ENCODE measurements around the gene SLBP.
"Not testable (repeated sequence)": the region's sequence is repeated elsewhere in the genome, so short reads cannot be mapped to it uniquely, and the experiment has no call there.

SLBP gene

GRCh38 chr4:1711055-1711570 is 1.0 kb downstream of the SLBP start:
- no peak for DNase-seq (ENCODE audit: low spot score)

DNA sequence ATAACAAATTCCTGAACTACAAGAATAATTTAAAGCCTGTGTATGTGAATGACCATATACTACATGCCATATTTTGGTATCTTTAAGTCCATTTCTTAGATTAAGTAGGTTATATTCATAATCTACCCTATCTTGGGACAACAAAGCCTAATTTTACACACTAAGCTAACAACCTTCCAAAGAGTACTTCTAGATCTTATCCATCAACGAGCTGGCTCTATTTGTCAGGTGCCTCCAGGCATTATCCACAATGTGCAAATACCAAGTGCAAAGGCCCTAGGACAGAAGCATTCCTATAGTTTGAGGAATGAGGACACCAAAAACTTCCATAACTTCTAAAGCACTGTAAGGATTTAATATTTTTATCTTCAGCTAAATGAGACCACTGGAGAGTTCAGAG is 3.5 kb downstream of the SLBP start:
- no peak for DNase-seq (ENCODE audit: low spot score)

- no peak for DNase-seq (ENCODE audit: low spot score)
Observed at GRCh38 chr4:1706358-1706757, 5.8 kb downstream of the SLBP start.

DNA sequence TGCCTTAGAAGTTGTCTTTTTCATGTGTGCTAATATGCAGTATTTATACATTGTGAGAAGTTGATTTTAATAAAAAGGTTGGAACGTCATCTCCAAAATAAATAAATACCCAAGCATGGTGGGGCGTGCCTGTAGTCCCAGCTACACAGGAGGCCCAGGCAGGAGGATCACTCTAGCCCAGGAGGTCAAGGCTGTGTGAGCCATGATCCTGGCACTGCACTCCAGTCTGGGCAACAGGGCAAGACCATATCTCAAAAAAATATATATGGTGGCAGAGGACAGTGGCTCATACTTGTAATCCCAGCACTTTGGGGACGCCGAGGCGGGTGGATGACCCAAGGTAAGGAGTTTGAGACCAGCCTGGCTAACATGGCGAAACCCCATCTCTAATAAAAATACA is 6.4 kb downstream of the SLBP start:
- DNase-seq (ENCODE audit: low spot score): no peak

GRCh38 chr4:1703867-1704266 is 8.3 kb downstream of the SLBP start:
- no peak for DNase-seq (ENCODE audit: low spot score)

DNA sequence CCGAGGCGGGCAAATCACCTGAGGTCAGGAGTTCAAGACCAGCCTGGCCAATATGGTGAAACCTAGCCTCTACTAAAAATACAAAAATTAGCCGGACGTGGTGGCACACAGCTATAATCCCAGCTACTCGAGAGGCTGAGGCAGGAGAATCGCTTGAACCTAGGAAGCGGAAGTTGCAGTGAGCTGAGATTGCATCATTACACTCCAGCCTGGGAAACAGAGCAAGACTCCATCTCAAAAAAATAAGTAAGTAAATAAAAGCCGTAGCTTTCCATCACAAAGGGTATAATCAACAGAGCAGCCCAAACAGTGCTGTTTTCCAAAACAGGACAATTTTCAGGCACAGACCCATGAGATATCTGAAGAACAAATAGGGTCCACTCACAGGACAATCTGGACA is 10.4 kb downstream of the SLBP start:
- DNase-seq (ENCODE audit: low spot score): not testable (repeated sequence)

GRCh38 chr4:1695913-1696312 is 16.2 kb downstream of the SLBP start:
- no peak for DNase-seq (ENCODE audit: low spot score)

DNA sequence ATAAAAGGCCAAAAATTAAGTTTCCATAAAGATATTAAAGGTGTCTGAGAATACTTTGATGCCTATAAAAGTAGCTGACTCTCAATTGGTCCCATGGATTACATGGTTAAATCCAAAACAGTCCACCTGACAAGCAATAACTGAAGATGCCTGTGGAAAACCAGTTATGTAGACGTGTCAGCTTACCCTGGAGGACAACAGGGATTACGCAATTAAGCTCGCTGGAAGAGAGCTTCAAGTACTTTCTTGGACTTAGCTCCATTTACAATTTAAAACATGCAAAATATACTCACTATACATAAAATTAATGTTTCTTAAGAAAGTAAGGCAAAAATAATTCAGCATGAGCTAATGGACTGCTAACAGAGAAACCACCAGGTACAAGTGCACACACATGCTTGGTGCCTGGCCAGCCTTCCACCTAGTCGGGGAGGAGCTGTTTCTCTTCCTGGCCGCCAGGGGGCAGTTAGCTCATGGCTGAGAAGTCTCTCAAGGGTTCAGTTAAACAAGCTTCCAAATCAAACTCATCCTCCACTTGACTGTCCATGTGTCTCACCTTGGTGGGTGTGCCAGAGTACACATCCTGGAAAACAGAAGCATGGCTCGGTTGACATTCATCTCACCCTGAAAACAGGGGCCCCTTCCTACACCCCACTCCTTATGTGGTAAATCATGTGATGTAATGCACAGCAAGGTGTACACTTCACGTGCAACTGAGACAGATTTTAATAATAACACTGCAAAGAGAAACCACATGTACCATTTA is 18.8 kb downstream of the SLBP start:
- DNase-seq (ENCODE audit: low spot score): peak; percentile 79

- DNase-seq (ENCODE audit: low spot score): no peak
Observed at GRCh38 chr4:1691737-1692373, 20.3 kb downstream of the SLBP start.

GRCh38 chr4:1690698-1691097 is 21.4 kb downstream of the SLBP start:
- DNase-seq (ENCODE audit: low spot score): no peak

DNA sequence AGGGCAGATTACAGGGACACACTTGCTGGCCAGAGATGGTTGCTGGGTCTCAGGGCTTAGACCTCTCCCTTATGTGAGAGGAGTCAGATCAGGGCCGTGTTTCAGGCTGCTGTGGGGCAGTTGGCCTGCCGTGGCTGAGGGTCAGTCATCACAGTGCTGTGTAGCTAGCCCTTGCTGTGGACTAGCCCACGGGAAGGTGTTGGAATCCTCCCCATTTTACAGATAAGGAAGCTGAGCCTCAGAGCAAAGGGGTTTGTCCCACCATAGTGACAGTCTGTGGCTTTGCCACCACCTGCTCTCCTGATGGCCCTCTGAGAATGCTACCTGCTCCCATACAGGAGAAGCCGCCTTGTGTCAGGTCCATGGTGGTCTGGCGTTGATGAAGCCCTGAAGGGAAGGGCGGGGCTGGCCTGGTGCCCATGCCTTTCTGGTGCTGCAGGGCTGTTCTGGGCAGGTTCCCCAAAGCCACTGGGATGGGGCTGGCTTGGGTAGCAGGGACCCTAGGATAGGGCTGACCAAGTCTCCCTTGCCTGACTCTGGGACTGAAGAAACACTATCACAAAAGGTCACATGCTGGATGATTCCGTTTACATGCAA is 25.6 kb downstream of the SLBP start:
- no peak for DNase-seq (ENCODE audit: low spot score)

- no peak for DNase-seq (ENCODE audit: low spot score)
Observed at GRCh38 chr4:1685235-1686150, 26.6 kb downstream of the SLBP start.

GRCh38 chr4:1684506-1685234 is 27.4 kb downstream of the SLBP start:
- DNase-seq (ENCODE audit: low spot score): no peak

- DNase-seq (ENCODE audit: low spot score): peak; percentile 97
Observed at GRCh38 chr4:1683736-1684505, 28.2 kb downstream of the SLBP start, which contains the start of gene FAM53A. TSS of gene FAM53A (minus strand) at chr4:1684313. CDS start at chr4:1668741, 15,572 bp downstream.

DNA sequence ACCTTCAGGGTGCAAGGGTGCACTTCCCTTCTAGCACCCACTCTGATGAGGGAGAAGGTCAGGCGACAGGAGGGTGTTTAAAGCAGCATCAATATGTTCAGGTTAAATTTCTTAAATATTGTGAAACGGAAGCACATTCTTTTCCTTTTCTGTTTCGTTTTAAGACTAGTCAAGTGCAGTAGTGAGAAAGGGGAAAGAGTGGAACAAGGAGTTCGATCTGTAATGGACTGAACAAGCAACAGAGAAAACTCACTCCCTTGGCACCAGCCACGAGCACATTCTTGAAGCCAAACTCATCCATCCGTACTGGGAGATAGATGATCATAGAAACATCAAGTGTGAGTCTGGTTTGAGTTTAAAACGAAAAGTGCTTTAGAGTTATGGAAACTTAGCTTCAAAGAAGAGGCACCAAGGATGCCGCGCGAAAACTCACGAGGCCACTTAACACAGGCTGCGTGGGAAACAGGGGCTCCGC is 28.8 kb downstream of the SLBP start:
- peak; percentile 76 for DNase-seq (ENCODE audit: low spot score)

GRCh38 chr4:1682860-1683259 is 29.3 kb downstream of the SLBP start:
- DNase-seq (ENCODE audit: low spot score): no peak

DNA sequence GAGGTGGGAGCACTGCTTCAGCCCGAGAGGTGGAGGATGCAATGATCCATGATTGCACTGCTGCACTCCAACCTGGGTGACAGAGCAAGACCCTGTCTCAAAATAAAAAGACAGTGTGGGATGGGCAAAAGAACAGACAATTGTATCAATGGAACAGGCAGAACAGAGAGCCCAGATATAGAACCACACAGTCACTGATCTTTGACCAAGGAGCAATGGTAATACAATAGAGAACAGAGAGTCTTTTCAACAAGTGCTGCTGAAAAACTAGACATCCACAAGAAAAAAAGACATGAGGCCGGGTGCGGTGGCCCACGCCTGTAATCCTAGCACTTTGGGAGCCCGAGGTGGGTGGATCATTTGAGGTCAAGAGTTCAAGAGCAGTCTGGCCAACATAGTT is 33.9 kb downstream of the SLBP start:
- DNase-seq (ENCODE audit: low spot score): no peak

DNA sequence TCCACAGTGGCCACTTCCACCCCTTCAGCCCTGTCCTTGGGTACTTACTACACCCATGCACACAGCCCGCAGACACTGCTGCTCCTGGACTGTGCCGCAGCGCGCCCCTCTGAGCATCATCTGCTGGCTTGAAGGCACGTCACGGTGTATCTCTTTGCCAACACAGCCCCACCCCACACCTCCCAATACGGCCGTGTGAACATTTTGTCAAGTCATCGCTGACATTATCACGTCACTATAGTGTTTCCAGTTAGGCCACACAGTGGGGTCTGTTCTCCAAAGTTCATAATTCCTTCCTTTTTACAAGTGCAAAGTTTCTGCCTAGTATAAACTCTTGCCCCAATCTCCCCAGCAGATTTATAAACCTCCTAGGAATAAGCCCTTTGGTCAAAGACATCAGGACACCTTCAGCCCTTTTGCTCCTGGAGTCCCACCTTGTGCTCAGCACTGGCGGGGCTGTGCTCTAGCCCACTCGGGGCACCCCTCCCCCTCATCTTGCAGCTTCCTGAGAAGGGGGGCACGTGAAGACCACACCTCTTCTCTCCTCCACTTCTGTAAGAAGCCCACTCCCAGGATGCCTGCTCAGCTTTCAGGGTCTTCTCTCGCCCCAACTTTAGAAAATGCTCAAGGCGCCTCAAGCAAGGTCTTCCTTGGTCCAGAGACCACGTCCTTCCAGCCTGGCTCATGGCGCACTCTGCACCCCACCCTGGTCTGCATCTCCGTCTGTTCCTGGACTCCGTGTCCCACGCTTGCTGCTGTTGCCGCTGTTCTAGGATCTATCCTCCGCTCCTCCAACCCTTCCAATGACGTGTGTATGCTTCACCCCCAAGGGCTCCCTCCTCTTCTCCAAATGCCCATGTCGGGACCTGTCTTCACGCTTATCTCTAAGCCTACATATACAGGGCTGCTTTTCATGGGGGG is 35.3 kb downstream of the SLBP start:
- DNase-seq (ENCODE audit: low spot score): no peak

DNA sequence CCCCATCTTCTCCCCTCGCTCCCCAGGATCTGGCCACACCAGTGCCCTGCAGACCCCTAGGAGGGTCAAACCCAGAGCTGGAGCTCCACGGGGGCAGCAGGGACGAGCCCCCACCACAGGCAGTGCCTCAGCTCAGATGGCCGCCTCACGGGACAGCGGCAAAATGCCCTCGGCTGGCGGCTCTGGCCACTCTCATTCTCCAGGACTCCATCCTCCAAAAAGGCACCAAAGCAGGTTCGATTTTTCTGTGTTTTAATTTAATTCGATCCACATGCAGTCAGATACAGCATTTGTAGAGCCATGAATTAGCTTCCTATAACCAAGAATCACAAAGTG is 36.3 kb downstream of the SLBP start:
- DNase-seq (ENCODE audit: low spot score): no peak

All from AG08395 (cell line).